Measurements from ENCODE around the gene HRCT1.

The HRCT1 gene

DNA sequence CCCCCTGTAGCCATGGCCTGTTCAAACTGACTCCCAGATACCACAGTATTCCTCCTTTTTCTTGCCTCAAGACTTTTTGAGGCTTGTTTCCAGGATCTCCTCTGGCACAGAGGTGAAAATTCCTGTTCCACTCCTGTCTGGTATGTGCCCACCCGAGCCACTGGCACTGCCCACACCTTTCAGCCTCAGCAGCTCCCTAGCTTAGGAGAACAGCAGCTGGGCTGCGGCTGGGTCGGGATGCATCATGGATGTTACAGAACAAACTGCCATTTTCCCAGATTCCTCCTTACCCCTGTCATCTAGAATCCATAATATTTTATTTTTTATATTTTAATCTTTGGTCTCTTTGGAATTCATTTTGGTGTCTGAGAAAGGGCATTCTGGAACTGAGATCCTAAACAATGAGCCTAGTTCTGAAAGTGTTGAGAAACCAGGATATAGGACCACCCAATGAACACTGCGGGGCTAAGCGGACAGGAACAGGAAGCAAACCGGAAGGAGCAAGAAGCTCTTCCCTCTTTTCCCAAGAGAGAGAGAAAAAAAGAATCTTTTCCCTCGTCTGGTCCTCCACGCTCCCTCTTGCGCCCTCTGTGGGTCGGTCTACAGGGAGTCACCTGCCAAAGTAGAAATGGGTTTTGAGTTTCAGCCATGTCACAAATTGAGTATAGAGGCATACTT lies 39.5 kb downstream of the HRCT1 start:
- peak; percentile 88 for DNase-seq

DNA sequence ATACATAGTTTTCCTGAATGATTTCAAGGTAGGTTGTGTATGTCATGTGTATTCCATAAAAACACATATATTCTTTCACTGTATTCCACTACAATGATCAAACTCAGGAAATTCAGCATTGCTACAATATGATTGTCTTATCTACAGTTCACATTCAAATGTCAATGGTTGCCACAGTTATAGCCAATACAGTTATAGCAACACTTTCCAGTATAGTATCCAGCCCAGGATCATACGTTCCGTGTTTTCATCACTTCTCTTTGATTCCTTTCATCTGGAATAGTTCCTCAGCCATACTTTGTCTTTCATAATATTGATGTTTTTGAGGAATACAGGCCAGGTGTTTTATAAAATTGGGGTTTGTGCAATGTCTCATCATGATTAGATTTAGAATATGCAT lies 42.4 kb downstream of the HRCT1 start:
- DNase-seq = no peak

DNA sequence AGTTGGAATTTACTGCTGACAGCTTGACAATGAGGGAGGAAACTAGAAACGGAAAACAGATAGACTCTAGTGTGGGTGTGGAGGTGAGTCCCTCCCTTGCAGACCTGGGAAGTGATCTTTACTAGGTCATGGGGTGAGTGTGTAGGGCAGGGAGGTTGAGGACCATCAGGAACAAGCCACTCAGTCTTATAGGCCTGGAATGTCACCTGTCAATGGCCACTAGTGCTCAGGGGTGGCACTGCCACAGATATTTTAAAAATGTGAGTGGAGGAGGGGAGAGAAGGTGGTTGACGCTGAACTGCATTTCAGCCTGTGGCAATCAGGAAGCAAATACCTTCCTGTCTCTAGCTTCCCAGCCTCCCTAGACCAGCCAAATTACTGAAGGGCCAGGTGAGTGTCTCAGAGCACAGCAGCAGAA lies 42.9 kb downstream of the HRCT1 start:
- no peak for DNase-seq

DNA sequence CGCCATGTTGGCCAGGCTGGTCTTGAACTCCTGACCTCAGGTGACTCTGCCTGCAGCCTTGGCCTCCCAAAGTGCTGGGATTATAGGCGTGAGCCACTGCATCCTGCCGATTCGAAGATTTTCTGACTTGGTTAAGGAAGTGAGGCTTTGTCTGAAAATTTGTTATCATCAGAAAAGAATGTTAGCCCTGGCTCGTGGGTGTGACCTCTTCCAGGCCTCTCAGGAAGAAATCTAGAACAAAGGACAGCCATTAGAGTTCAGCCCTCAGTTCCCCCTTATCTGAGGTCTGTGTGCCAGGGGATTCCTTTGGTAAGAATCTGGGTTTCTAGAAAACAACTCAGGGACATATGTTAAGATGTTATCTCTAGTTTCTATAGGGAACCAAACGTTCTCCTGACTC lies 45.7 kb downstream of the HRCT1 start:
- DNase-seq = no peak

DNA sequence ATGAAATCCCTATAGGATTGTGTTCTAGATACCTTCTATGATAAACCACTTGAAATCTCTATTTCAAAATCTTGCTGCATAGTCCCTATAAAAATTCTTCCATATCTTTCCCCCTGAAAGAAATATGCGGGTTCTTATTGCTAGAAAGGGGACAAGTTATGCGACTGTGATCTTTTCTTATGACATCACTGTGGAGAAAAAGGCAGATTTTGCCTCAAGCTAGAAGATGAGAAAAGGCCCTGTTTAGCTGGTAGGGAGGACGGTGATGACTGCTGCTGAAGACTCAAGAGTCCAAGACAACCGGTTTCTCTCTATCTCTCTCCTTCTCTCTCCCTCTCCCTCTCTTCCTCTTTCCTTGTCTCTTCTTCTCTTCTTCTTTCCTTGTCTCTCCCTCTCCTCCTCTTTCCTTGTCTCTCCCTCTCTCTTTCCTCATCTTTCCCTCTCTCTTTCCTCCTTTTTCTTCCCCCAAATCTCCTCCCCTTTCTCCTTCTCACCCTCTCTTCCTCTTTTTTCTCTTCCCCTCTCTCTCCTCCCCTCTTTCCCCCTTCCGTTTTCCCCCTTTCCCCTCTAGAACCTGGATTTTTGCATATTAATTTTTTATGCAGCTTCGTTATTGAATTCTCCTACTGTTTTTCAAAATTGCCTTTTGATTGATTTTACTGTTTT lies 46.7 kb downstream of the HRCT1 start:
- DNase-seq = no peak

DNA sequence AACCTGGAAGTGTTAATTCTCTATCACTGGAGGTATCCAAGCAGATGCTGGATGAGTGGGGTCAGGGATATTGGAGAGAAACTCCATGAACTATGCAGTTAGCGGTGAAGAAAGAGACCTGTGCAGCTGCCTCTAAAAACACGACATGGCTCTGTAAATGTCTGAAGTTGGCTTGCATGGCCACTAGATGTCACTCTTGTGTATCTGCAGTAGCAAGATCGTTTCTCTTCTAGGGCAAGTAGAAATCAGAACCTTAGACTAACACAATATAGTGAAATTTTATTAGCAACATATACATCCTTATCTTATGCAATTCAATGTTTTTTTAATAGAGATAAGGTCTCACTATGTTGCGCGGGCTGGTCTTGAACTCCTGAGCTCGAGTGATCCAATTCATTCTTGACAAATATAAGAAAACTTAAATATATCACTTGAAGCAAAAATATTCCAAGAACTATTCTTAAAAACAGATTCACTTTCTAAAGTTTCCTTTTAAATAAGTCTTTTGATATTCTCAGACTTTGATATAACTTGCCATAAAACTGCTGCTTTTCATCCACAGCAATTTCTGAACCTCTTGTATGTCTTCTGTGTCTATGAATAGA lies 49.0 kb downstream of the HRCT1 start:
- peak; percentile 59 for DNase-seq

DNA sequence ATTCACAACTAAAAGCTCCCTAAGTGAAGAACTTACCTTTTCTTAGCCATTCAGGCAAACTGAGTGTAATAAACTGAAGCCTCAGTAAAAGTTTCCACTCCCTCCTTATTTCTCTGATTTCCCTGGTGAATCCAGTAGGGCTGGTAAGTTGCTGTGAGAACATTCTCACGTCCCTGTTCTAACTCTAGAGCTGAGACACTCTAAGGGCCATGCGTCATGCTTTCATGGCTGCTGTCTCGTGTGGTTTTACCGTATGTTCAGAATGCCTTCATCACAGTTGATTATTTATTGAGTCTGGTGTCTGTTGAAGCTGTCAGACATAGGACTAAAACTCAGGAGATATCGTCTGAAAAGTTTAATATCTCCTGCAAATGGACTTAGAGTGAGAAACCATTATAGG lies 50.6 kb downstream of the HRCT1 start:
- DNase-seq = no peak
